Glomerular visceral epithelial cell (primary cell): ENCODE measurements around the gene B4GALT5.
A peak's percentile ranks its signal among the peaks of the same experiment; 100 is the strongest.
"Not testable (repeated sequence)": the region's sequence is repeated elsewhere in the genome, so short reads cannot be mapped to it uniquely, and the experiment has no call there.

Experiments
- DNase-seq: peaks from one replicate; pipeline ENCODE4 v3.0.0-alpha.2; 2016; ENCODE audit errors: extremely low spot score

The B4GALT5 gene

GRCh38 chr20:49680484-49680883 is 33.2 kb downstream of the B4GALT5 start:
- DNase-seq: no peak

GRCh38 chr20:49679634-49680033 is 34.0 kb downstream of the B4GALT5 start:
- no peak for DNase-seq

- no peak for DNase-seq
Observed at GRCh38 chr20:49677777-49678758, 35.6 kb downstream of the B4GALT5 start.

GRCh38 chr20:49676581-49677291 is 36.9 kb downstream of the B4GALT5 start:
- DNase-seq: peak; percentile 75

GRCh38 chr20:49675368-49676151 is 38.1 kb downstream of the B4GALT5 start:
- DNase-seq: peak; percentile 93

- DNase-seq: peak; percentile 91
Observed at GRCh38 chr20:49674383-49675352, 39.0 kb downstream of the B4GALT5 start.

GRCh38 chr20:49672096-49672664 is 41.5 kb downstream of the B4GALT5 start:
- DNase-seq: no peak

GRCh38 chr20:49671433-49671832 is 42.2 kb downstream of the B4GALT5 start:
- DNase-seq: no peak

GRCh38 chr20:49669601-49670189 is 44.0 kb downstream of the B4GALT5 start:
- no peak for DNase-seq

- not testable (repeated sequence) for DNase-seq
Observed at GRCh38 chr20:49668878-49669195, 44.8 kb downstream of the B4GALT5 start.

GRCh38 chr20:49668181-49668877 is 45.3 kb downstream of the B4GALT5 start:
- DNase-seq: peak; percentile 50

GRCh38 chr20:49666911-49667310 is 46.8 kb downstream of the B4GALT5 start:
- DNase-seq: no peak

GRCh38 chr20:49665796-49666195 is 47.9 kb downstream of the B4GALT5 start:
- DNase-seq: no peak

GRCh38 chr20:49664612-49665313 is 48.9 kb downstream of the B4GALT5 start:
- no peak for DNase-seq

GRCh38 chr20:49663112-49663511 is 50.6 kb downstream of the B4GALT5 start:
- no peak for DNase-seq

- DNase-seq: no peak
Observed at GRCh38 chr20:49661560-49662329, 51.9 kb downstream of the B4GALT5 start.

GRCh38 chr20:49660912-49661311 is 52.8 kb downstream of the B4GALT5 start:
- no peak for DNase-seq

- DNase-seq: no peak
Observed at GRCh38 chr20:49659056-49659455, 54.6 kb downstream of the B4GALT5 start.
